IPS DF 4.7 (cell line): ENCODE data around the gene MAPT.
"Not testable (repeated sequence)": the region's sequence is repeated elsewhere in the genome, so short reads cannot be mapped to it uniquely, and the experiment has no call there.

Experiments used
- DNase-seq: peaks from one replicate; pipeline ENCODE4 v3.0.0-alpha.2; 2013; ENCODE audit warnings: low spot score; ENCODE audit errors: extremely low read depth

Gene MAPT

GRCh38 chr17:46008591-46008990 is 114.2 kb downstream of the MAPT start:
- no peak for DNase-seq

- DNase-seq: no peak
Observed at GRCh38 chr17:46009681-46010596, 115.6 kb downstream of the MAPT start.

GRCh38 chr17:46010597-46011186 is 116.3 kb downstream of the MAPT start:
- no peak for DNase-seq

GRCh38 chr17:46011711-46012505 is 117.6 kb downstream of the MAPT start:
- DNase-seq: no peak

- no peak for DNase-seq
Observed at GRCh38 chr17:46012506-46013079, 118.2 kb downstream of the MAPT start.

GRCh38 chr17:46013127-46013501 is 118.8 kb downstream of the MAPT start:
- no peak for DNase-seq

- no peak for DNase-seq
Observed at GRCh38 chr17:46013502-46014165, 119.3 kb downstream of the MAPT start.

- DNase-seq: not testable (repeated sequence)
Observed at GRCh38 chr17:46019408-46019925, 125.1 kb downstream of the MAPT start.

- no peak for DNase-seq
Observed at GRCh38 chr17:46020023-46020761, 125.8 kb downstream of the MAPT start.

- DNase-seq: no peak
Observed at GRCh38 chr17:46020998-46021397, 126.6 kb downstream of the MAPT start.

- not testable (repeated sequence) for DNase-seq
Observed at GRCh38 chr17:46023366-46023765, 129.0 kb downstream of the MAPT start.

- DNase-seq: no peak
Observed at GRCh38 chr17:46023783-46024388, 129.5 kb downstream of the MAPT start.

GRCh38 chr17:46024590-46024989 is 130.2 kb downstream of the MAPT start:
- no peak for DNase-seq

GRCh38 chr17:46025060-46025459 is 130.7 kb downstream of the MAPT start:
- DNase-seq: no peak

GRCh38 chr17:46025510-46026165 is 131.3 kb downstream of the MAPT start:
- no peak for DNase-seq

GRCh38 chr17:46026166-46027047 is 132.1 kb downstream of the MAPT start:
- DNase-seq: no peak

GRCh38 chr17:46027048-46027975 is 133.0 kb downstream of the MAPT start:
- DNase-seq: no peak
